GM12878 (cell line): ENCODE data around the gene TIMP3. TPM values are rescaled to one million over a fixed set of nuclear protein-coding genes. Genes with fewer than 3 reads are reported as not detected.
A peak's percentile ranks its signal among the peaks of the same experiment; 100 is the strongest.

Source experiments
- ATAC-seq: fragments of 200-7000 bp; cut with Tn5 transposase; 3 replicates; pipeline ENCODE4 v1.9.1; 2020; ENCODE audit warnings: mild to moderate bottlenecking, moderate library complexity
- BruUV-seq: library from RNA; stranded (reverse); fragments of 400-500 nt; replicated peaks from 2 replicates; lab custom pipeline; 2021; lab: Mats Ljungman, UMichigan
- CTCF ChIA-PET: fragments of 300-600 bp; sonication (Branson Sonifier 250); formaldehyde crosslinking; extraction: SDS; loops from one replicate; lab custom pipeline; 2021; ENCODE audit warnings: inconsistent platforms; lab: Yijun Ruan, JAX
- POLR2A ChIA-PET: fragments of 350-600 bp; formaldehyde crosslinking; extraction: SDS; loops from one replicate; lab custom pipeline; 2021; ENCODE audit warnings: inconsistent platforms; lab: Charles Lee
- RAD21 ChIA-PET: fragments of 300-600 bp; sonication (Branson Sonifier 250); formaldehyde crosslinking; loops from one replicate; lab custom pipeline; 2023; ENCODE audit warnings: antibody characterized with exemption; ENCODE audit not compliant: unreplicated experiment; lab: Charles Lee
- SMC1A ChIA-PET: fragments of 300-600 bp; sonication (Branson Sonifier 250); formaldehyde crosslinking; loops from one replicate; lab custom pipeline; 2023; ENCODE audit not compliant: unreplicated experiment, uncharacterized antibody; lab: Charles Lee
- DNase-seq: peaks from one replicate; pipeline ENCODE4 v3.0.0-alpha.2; 2011; ENCODE audit warnings: low read depth, low spot score
- FAIRE-seq: peaks from 3 replicates; lab custom pipeline; 2011; peaks lifted over from hg19 to GRCh38; lab: Jason Lieb, UNC
- H2AFZ ChIP-seq: 2 replicates; pipeline ENCODE4 v1.6.0; 2011; ENCODE audit warnings: low read depth, low read length, control low read depth; ENCODE audit not compliant: control insufficient read depth
- H3K27ac ChIP-seq: 2 replicates; pipeline ENCODE4 v1.5.1; 2011; ENCODE audit warnings: control low read depth; ENCODE audit not compliant: control insufficient read depth, insufficient read depth
- H3K27me3 ChIP-seq, 2 experiments: replicated peaks in 1 of 2; 2 replicates each; pipeline versions ENCODE4 v1.6.0 to v1.6.1; 2011; ENCODE audit warnings: low read length in 1 of 2; ENCODE audit not compliant: control insufficient read depth in 2 of 2, insufficient read depth in 2 of 2
- H3K36me3 ChIP-seq, 2 experiments: 2 replicates each; pipeline ENCODE4 v1.5.1; 2011; ENCODE audit warnings: low read length in 1 of 2; ENCODE audit not compliant: control insufficient read depth in 2 of 2, insufficient read depth in 2 of 2
- H3K4me1 ChIP-seq: 2 replicates; pipeline ENCODE4 v1.6.1; 2011; ENCODE audit warnings: mild to moderate bottlenecking, low read length, moderate library complexity, mixed read lengths; ENCODE audit not compliant: control insufficient read depth, insufficient read depth
- H3K4me2 ChIP-seq: 2 replicates; pipeline ENCODE4 v1.6.0; 2011; ENCODE audit warnings: control low read depth; ENCODE audit not compliant: control insufficient read depth, insufficient read depth
- H3K4me3 ChIP-seq: fragments of 200-600 bp; sonication (generic); 2 replicates; pipeline ENCODE4 v1.5.1; 2016
- H3K79me2 ChIP-seq: 2 replicates; pipeline ENCODE4 v1.6.0; 2011; ENCODE audit warnings: low read length; ENCODE audit not compliant: control insufficient read depth, insufficient read depth
- H3K9ac ChIP-seq: 2 replicates; pipeline ENCODE4 v1.8.0; 2011; ENCODE audit warnings: low read length, control low read depth, mixed read lengths; ENCODE audit not compliant: control insufficient read depth, insufficient read depth
- H3K9me3 ChIP-seq: replicated peaks from 3 replicates; pipeline ENCODE4 v1.5.1; 2011; ENCODE audit warnings: mild to moderate bottlenecking, low read length; ENCODE audit not compliant: control insufficient read depth, insufficient read depth
- H4K20me1 ChIP-seq: 2 replicates; pipeline ENCODE4 v1.6.0; 2011; ENCODE audit not compliant: control insufficient read depth, insufficient read depth
- ATF7 ChIP-seq: fragments of 450-650 bp; IDR thresholded peaks from 2 replicates; pipeline ENCODE4 v1.6.1; 2016; ENCODE audit warnings: low read depth, mild to moderate bottlenecking
- CBX5 ChIP-seq: sonication (generic); IDR thresholded peaks from 2 replicates; pipeline ENCODE4 v1.6.1; 2016; ENCODE audit warnings: low read depth, moderate library complexity, mild to moderate bottlenecking, inconsistent platforms
- NR2F1 ChIP-seq: fragments of 450-650 bp; conservative IDR thresholded peaks from 2 replicates; pipeline ENCODE4 v1.6.1; 2017; ENCODE audit warnings: mild to moderate bottlenecking
- RBBP5 ChIP-seq: fragments of 200-600 bp; sonication (generic); conservative IDR thresholded peaks from 2 replicates; pipeline ENCODE4 v1.6.1; 2016
- RCOR1 ChIP-seq: conservative IDR thresholded peaks from 2 replicates; pipeline ENCODE4 v1.6.1; 2012; ENCODE audit warnings: low read depth, low read length, improper control_type of control experiment
- SRF ChIP-seq, 2 experiments: IDR thresholded peaks; 2 replicates each; pipeline ENCODE4 v1.6.1; 2011; ENCODE audit warnings: low read depth in 2 of 2, low read length in 2 of 2, mild to moderate bottlenecking in 1 of 2, moderate library complexity in 1 of 2
- WGBS: methylation state at CpG from one replicate; pipeline ENCODE4 v1.1.6; 2016; ENCODE audit warnings: low lambda C conversion rate; ENCODE audit not compliant: insufficient replicate concordance, insufficient coverage; ENCODE audit errors: missing lambda C conversion rate; 5-methylcytosine and 5-hydroxymethylcytosine counted together
- in situ Hi-C: fragments of 300-500 bp; cut with MboI; formaldehyde crosslinking; loops from 9 replicates; pipeline ENCODE4 v1.14.3; 2018; ENCODE audit warnings: mixed read lengths
- intact Hi-C: fragments of 100-400 bp; cut with micrococcal nuclease; formaldehyde crosslinking; loops from one replicate; pipeline ENCODE4 v1.14.2; 2022; ENCODE audit not compliant: unreplicated experiment
- polyA plus RNA-seq, 11 experiments: library from polyadenylated mRNA; depleted of rRNA in 4 of 11; unstranded in 6 of 11; stranded (reverse) in 5 of 11; fragments of >200 nt; fragmentation: Nextera tagmentation in 4 of 11; fragmentation: Illumina TruSeq in 1 of 11; extraction: Ambion mirVana in 4 of 11; extraction: Trizol in 1 of 11; gene quantifications; 1 replicate in 1 of 11; 2 replicates in 10 of 11; pipeline versions ENCODE4 v1.2.1 to v1.2.3, GENCODE V29; 2011 to 2016; ENCODE audit warnings: inconsistent platforms in 2 of 11, missing spikeins in 2 of 11, low read depth in 1 of 11
- total RNA-seq, 4 experiments: library from RNA; depleted of rRNA in 3 of 4; stranded (reverse); fragments of >200 nt in 3 of 4; fragmentation: Illumina TruSeq in 1 of 4; extraction: Trizol in 1 of 4; gene quantifications; 2 replicates each; pipeline versions ENCODE4 v1.2.1 to v1.2.3, GENCODE V29; 2013 to 2021
- TF ChIP-seq, protein P1 (sequence below), 3 experiments: IDR thresholded peaks in 2 of 3; conservative IDR thresholded peaks in 1 of 3; 2 replicates each; pipeline ENCODE4 v1.5.1; 2011; ENCODE audit warnings: low read depth in 3 of 3, low read length in 3 of 3, mild to moderate bottlenecking in 3 of 3, control low read depth in 2 of 3, moderate library complexity in 2 of 3, inconsistent platforms in 1 of 3, mixed read lengths in 1 of 3; ENCODE audit not compliant: control insufficient read depth in 2 of 3, insufficient read depth in 1 of 3; ENCODE audit errors: extremely low read depth in 1 of 3
- TF ChIP-seq, protein P2 (sequence below): fragments of 450-650 bp; IDR thresholded peaks from 2 replicates; pipeline ENCODE4 v1.6.1; 2017; ENCODE audit warnings: mild to moderate bottlenecking

TIMP3 gene
- total and polyA plus RNA-seq, 10 of the 15 experiments (the other 5 are each of a cell fraction or from before 2014, with no cell fraction given) = 0.01 to 0.74 (median 0.27) TPM; not detected in 5

DNA sequence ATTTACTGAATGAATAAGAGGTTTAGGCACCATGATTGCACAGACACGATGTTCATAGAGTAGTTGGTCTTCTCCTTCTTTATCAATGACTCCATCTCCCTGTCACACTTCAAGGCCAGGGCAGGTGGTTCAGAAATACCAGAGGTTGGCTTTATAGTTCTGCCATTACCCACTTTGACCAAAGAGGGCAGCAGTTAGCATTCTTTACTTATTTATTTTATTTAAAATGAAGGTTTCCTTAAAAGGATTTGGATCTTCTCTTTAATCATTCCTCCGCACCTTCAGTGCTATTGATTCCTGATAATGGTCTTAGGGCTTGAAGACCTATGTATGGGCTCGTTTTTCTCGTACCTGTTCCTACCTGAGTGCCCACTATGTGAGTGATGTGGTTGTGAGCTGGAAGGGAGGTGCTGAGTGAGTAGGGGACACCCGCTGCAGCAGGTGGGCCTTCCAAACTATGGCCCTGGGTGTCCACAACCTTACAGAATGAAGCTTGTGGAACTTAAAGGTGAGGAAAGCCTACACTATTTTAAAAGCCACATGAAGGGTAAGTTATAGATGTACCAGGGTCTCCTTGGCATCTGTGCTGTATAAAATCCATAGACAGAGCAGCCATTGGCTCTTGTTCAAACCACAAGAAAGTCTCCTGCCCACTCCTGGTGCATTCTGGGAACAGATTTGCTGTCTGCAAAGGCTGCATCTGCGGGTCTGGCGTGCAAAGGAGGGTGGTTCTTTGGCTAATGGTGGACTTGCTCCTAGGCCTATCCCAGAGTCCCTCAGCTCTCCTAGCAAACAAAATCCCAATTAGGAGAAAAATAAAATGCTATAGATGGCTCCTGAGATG, 35.0 kb downstream of the TIMP3 start:
- FAIRE-seq = peak; percentile 68
- ATAC-seq = no peak; the same call in 2 of the 3 replicates
- H2AFZ ChIP-seq = no peak overlapping the region
- H3K4me2 ChIP-seq = no peak overlapping the region
- intact Hi-C loops = loop anchor here (10.0 kb wide), 1 partner anchor 168 kb away; no protein-coding TSS in a partner anchor
- 10% methylated on average over 7 of the region's 7 CpGs for WGBS
- H3K4me3 ChIP-seq = no peak overlapping the region
- H3K36me3 ChIP-seq = no peaks in the 10 kb centered on the region
- in situ Hi-C loops = no loop called here
- H3K27ac ChIP-seq = no peak overlapping the region
- no TSS peak for BruUV-seq
- no peaks in the 10 kb centered on the region for H4K20me1 ChIP-seq
- DNase-seq = no peak
- H3K27me3 ChIP-seq = peaks cover 0 to 2% of the 10 kb centered on the region in 2 experiments; a peak in 2 of 4 replicates
- POLR2A ChIA-PET = no interaction called here
- RAD21 ChIA-PET = no interaction called here
- SMC1A ChIA-PET = no interaction called here
- H3K79me2 ChIP-seq = no peaks in the 10 kb centered on the region
- no peaks in the 10 kb centered on the region for H3K9me3 ChIP-seq
- H3K4me1 ChIP-seq = no peaks in the 10 kb centered on the region
- no peak overlapping the region for H3K9ac ChIP-seq
- TF ChIP-seq, protein P1, sequence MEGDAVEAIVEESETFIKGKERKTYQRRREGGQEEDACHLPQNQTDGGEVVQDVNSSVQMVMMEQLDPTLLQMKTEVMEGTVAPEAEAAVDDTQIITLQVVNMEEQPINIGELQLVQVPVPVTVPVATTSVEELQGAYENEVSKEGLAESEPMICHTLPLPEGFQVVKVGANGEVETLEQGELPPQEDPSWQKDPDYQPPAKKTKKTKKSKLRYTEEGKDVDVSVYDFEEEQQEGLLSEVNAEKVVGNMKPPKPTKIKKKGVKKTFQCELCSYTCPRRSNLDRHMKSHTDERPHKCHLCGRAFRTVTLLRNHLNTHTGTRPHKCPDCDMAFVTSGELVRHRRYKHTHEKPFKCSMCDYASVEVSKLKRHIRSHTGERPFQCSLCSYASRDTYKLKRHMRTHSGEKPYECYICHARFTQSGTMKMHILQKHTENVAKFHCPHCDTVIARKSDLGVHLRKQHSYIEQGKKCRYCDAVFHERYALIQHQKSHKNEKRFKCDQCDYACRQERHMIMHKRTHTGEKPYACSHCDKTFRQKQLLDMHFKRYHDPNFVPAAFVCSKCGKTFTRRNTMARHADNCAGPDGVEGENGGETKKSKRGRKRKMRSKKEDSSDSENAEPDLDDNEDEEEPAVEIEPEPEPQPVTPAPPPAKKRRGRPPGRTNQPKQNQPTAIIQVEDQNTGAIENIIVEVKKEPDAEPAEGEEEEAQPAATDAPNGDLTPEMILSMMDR (IDR thresholded peaks at IDR 0.05 in 2 of 3, conservative IDR thresholded peaks at IDR 0.05 in 1 of 3; ENCODE audit: control insufficient read depth in 2 of 3, extremely low read depth in 1 of 3, insufficient read depth in 1 of 3, low read depth in 3 of 3, low read length in 3 of 3) = peak; percentile 33 to 49 (median 34); a peak in 5 of 6 replicates
- no peak for TF ChIP-seq RBBP5
- CTCF ChIA-PET = interaction anchor here (1.0 to 1.6 kb wide), 2 partner anchors 40 to 56 kb away, joined by 3 to 4 read pairs; no protein-coding TSS in a partner anchor

DNA sequence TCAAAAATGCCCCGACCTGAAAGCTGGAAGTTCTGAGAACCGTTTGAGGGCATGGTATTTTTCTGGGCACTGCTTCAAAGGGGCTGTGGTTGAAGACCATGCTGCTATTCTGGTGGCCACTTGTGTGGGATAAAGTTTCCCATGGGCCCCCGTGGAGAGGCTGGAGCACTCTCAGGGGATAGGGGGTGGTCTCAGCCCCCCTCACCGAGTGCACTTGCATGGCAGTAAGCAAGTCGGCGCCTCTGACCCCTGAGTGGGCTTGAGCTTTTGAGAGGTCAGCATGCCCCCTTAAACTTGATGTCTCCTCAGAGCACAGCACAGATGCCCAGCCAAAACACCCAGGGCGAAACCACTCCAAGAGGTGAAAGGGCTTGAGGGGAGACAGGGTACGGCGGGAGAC, 35.6 kb downstream of the TIMP3 start:
- H4K20me1 ChIP-seq = no peaks in the 10 kb centered on the region
- FAIRE-seq = no peak
- DNase-seq = no peak
- H3K27me3 ChIP-seq = peaks cover 2% of the 10 kb centered on the region in 2 experiments; a peak in 2 of 4 replicates
- no peaks in the 10 kb centered on the region for H3K9me3 ChIP-seq
- in situ Hi-C loops (no loop called here), intact Hi-C loops (loop anchor here (10.0 kb wide), 1 partner anchor 168 kb away; no protein-coding TSS in a partner anchor)
- H3K4me3 ChIP-seq = no peak overlapping the region
- no peak overlapping the region for H3K9ac ChIP-seq
- H3K27ac ChIP-seq = no peak overlapping the region
- ChIA-PET POLR2A (no interaction called here), SMC1A (no interaction called here), CTCF (interaction anchor here (1.0 to 1.6 kb wide), 2 partner anchors 41 to 57 kb away, joined by 3 to 4 read pairs; no protein-coding TSS in a partner anchor), RAD21 (no interaction called here)
- H3K36me3 ChIP-seq = no peaks in the 10 kb centered on the region
- no peak overlapping the region for H2AFZ ChIP-seq
- BruUV-seq = no TSS peak
- H3K4me2 ChIP-seq = no peak overlapping the region
- ATAC-seq = no peak
- no peaks in the 10 kb centered on the region for H3K79me2 ChIP-seq
- 23% methylated on average over 9 of the region's 9 CpGs for WGBS
- H3K4me1 ChIP-seq = no peaks in the 10 kb centered on the region
- TF ChIP-seq, protein P2, sequence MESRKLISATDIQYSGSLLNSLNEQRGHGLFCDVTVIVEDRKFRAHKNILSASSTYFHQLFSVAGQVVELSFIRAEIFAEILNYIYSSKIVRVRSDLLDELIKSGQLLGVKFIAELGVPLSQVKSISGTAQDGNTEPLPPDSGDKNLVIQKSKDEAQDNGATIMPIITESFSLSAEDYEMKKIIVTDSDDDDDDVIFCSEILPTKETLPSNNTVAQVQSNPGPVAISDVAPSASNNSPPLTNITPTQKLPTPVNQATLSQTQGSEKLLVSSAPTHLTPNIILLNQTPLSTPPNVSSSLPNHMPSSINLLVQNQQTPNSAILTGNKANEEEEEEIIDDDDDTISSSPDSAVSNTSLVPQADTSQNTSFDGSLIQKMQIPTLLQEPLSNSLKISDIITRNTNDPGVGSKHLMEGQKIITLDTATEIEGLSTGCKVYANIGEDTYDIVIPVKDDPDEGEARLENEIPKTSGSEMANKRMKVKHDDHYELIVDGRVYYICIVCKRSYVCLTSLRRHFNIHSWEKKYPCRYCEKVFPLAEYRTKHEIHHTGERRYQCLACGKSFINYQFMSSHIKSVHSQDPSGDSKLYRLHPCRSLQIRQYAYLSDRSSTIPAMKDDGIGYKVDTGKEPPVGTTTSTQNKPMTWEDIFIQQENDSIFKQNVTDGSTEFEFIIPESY = no peak
- TF ChIP-seq RCOR1 (no peak), CBX5 (no peak), SRF (IDR thresholded peaks at IDR 0.05; ENCODE audit: low read depth in 2 of 2, low read length in 2 of 2) (no peak), NR2F1 (no peak), ATF7 (no peak)
